ENCODE measurements around the gene RAB9B. TPM values are rescaled to one million over a fixed set of nuclear protein-coding genes. Genes with fewer than 3 reads are reported as not detected.

The RAB9B gene
- total and polyA plus RNA-seq, 2 of the 13 experiments (the other 11 are each of a cell fraction or from before 2014, with no cell fraction given), result 0.04 TPM; not detected in 1

- TF ChIP-seq USF2 (IDR thresholded peaks at IDR 0.05; ENCODE audit: low read depth, low read length) (no peak), USF2 (CRISPR knock-in tag; IDR thresholded peaks at IDR 0.05; ENCODE audit: borderline replicate concordance) (no peak), MNT (IDR thresholded peaks at IDR 0.05) (no peak), NCOA1 (CRISPR knock-in tag; IDR thresholded peaks at IDR 0.05) (no peak), ZNF331 (CRISPR knock-in tag; IDR thresholded peaks at IDR 0.05) (no peak), ZEB1 (IDR thresholded peaks at IDR 0.05; ENCODE audit: insufficient replicate concordance, low read depth) (no peak)
Measured at GRCh38 chrX:103779141-103779789, 52.8 kb downstream of the RAB9B start (continued).

- no peak for TF ChIP-seq ELF4 (CRISPR knock-in tag; IDR thresholded peaks at IDR 0.05; ENCODE audit: borderline replicate concordance)
- no peak for TF ChIP-seq ZBTB8A (CRISPR knock-in tag; IDR thresholded peaks at IDR 0.05; ENCODE audit: borderline replicate concordance, low read depth)
- intact Hi-C loops (cut with micrococcal nuclease; ENCODE audit: unreplicated experiment), result no loop called here
- Histone ChIP-seq H3K9me3 (ENCODE audit: low read length) (no peaks in the 10 kb centered on the region), H3K27me3 (ENCODE audit: control insufficient read depth in 1 of 2, insufficient read depth in 2 of 2, low read length in 2 of 2) (no peaks in the 10 kb centered on the region; a peak in 2 of 5 replicates), H3K27ac (ENCODE audit: extremely low read length, insufficient read depth, low read length) (no peak within 1 kb of the TSS), H3K4me3 (replicated peaks in 1 of 3; ENCODE audit: insufficient read depth in 1 of 3, low read depth in 2 of 3, low read length in 3 of 3) (no peak within 1 kb of the TSS), H4K20me1 (ENCODE audit: insufficient read depth, low read length) (no peaks in the 10 kb centered on the region), H3K4me2 (ENCODE audit: low read depth, low read length) (no peak within 1 kb of the TSS), H3K9ac (ENCODE audit: insufficient read depth, low read depth, low read length) (no peak within 1 kb of the TSS), H3K79me2 (ENCODE audit: insufficient read depth, low read length) (no peaks in the 10 kb centered on the region), H3K36me3 (replicated peaks in 1 of 2; ENCODE audit: control insufficient read depth in 1 of 2, insufficient read depth in 2 of 2, low read length in 2 of 2) (no peaks in the 10 kb centered on the region), H2AFZ (ENCODE audit: low read length) (no peak within 1 kb of the TSS), H3K4me1 (ENCODE audit: insufficient read depth, low read length) (no peaks in the 10 kb centered on the region)
- CTCF ChIA-PET (ENCODE audit: low intra/inter-chr PET ratio, low total read pairs), result no interaction called here
- ATAC-seq (no peak), FAIRE-seq (no peak), DNase-seq (ENCODE audit: low spot score) (no peak)
- POLR2A ChIA-PET, result no interaction called here
- no TSS peak for BruUV-seq (replicated peaks)
- in situ Hi-C loops (cut with HindIII; ENCODE audit: extremely low pct_ligation_motif_present, low pct_unique_long_range_greater_than_20kb), result no loop called here
- WGBS (ENCODE audit: low lambda C conversion rate), result 6% methylated on average over 2 of the region's 2 CpGs
Measured at GRCh38 chrX:103776546-103776945, 55.5 kb downstream of the RAB9B start, which contains the start of gene PLP1. Gene PLP1 (plus strand): TSS chrX:103776840. CDS start chrX:103776996, 156 bp downstream.
